ENCODE data around the gene VWF.

VWF gene

DNA sequence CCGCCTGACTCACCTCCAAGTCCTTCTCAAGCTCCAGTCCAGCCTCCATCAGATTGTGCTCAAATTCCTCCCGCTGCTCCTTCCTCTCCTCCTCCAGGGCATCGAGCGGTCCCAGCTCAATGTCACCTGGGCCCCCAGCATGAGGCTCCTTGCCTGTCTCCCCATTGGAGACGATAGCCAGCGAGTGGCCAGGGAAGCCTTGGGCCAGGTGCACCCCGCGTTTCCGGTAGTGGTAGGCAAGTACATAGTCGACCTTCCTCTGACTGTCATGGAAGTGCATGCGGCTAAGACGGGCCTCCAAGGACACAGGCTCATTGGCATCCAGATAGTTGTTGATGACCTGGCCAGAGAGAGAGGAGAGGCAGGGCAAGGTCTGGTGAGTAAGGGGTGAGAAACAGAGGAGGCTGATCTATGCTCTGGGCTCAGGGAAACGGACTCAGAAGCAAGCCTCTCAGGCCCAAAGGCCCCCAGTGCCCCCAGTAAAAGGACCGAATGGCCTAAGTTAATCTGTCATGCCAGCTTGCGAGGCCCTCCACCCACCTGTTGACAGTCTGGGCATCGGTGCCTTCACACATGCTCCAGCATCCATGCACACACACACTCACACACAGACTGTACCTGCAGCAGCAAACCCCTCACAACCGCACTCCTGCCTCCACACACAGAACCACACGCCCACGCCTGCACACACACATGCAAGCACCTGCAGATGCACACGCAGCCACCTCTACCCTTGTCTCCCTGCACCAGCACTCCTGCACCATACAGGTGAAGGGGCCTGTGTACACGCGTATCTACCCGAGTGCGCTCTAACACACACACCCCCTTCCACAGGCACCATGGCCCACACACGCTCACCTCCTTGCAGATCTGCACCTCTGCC, 203.2 kb downstream of the VWF start:
- Histone ChIP-seq H3K27me3 (ENCODE audit: control insufficient read depth in 5 of 5, insufficient read depth in 4 of 5, low read length in 5 of 5) (peaks cover 0 to 8% (median 0%) of the 10 kb centered on the region in 5 donors), H3K36me3 (ENCODE audit: control insufficient read depth in 5 of 5, insufficient read depth in 5 of 5, low read length in 5 of 5) (peaks cover 0 to 52% (median 16%) of the 10 kb centered on the region in 5 donors), H3K27ac (ENCODE audit: low read depth, low read length) (no peak overlapping the region), H3K4me1 (ENCODE audit: control insufficient read depth in 5 of 5, insufficient read depth in 5 of 5, low read length in 5 of 5) (no peaks in the 10 kb centered on the region), H3K9ac (ENCODE audit: low read length in 5 of 5) (no peak overlapping the region), H3K9me3 (ENCODE audit: control insufficient read depth in 5 of 5, low read length in 5 of 5) (no peaks in the 10 kb centered on the region), H3K4me3 (ENCODE audit: low read depth in 1 of 5, low read length in 5 of 5) (no peak overlapping the region)

DNA sequence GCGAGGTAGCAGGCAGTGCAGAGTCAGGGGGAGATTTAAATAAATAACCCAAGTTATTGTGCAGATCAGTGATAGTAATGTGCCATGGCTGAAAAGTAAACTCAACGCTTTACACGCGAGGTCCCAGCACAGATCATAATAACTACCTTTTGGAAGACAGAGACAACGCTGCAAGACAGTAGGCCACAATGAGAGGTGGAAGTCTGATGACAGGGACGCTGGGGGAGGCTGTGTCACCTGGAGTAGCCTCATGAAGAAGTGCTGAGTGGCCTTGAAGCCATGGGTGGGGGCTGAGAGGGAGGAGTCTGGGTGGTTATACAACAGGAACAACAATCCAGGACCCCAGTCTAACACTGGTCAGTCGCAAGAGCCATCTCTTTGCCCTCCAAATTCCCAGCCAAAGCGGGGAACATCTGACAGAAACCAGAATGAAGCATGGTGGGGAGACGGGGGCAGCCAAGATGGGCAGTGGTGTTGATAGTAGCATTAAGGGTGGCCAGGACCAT, 207.6 kb downstream of the VWF start:
- no peak overlapping the region for H3K27ac ChIP-seq (ENCODE audit: low read depth, low read length)
- H3K4me1 ChIP-seq (ENCODE audit: control insufficient read depth in 5 of 5, insufficient read depth in 5 of 5, low read length in 5 of 5): no peaks in the 10 kb centered on the region
- no peaks in the 10 kb centered on the region for H3K9me3 ChIP-seq (ENCODE audit: control insufficient read depth in 5 of 5, low read length in 5 of 5)
- H3K9ac ChIP-seq (ENCODE audit: low read length in 5 of 5): no peak overlapping the region
- peaks cover 0 to 7% (median 3%) of the 10 kb centered on the region in 5 donors for H3K27me3 ChIP-seq (ENCODE audit: control insufficient read depth in 5 of 5, insufficient read depth in 4 of 5, low read length in 5 of 5)
- H3K4me3 ChIP-seq (ENCODE audit: low read depth in 1 of 5, low read length in 5 of 5): no peak overlapping the region
- peaks cover 0 to 60% (median 22%) of the 10 kb centered on the region in 5 donors for H3K36me3 ChIP-seq (ENCODE audit: control insufficient read depth in 5 of 5, insufficient read depth in 5 of 5, low read length in 5 of 5)

DNA sequence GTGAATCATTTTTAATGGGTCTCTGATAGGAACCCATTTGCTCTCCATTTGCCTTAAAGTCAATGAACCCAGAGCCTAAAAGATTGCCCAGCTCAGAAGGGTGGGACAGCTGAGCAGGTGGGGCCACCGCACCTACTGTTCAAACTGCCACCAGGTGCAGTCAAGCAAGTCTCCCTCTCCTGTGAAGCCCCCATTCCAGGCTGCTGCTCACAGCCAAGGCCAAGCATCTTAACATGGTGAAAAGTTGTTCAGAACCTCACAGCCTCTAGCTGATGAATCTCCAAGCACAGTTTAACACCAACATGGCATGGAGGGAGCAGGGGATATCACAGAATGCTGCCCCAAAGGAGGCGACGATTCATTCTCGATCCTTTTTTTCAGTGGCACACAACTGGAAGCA, 209.0 kb downstream of the VWF start:
- no peak overlapping the region for H3K9ac ChIP-seq (ENCODE audit: low read length in 5 of 5)
- H3K4me3 ChIP-seq (ENCODE audit: low read depth in 1 of 5, low read length in 5 of 5): no peak overlapping the region
- no peak overlapping the region for H3K27ac ChIP-seq (ENCODE audit: low read depth, low read length)
- no peaks in the 10 kb centered on the region for H3K9me3 ChIP-seq (ENCODE audit: control insufficient read depth in 5 of 5, low read length in 5 of 5)
- no peaks in the 10 kb centered on the region for H3K4me1 ChIP-seq (ENCODE audit: control insufficient read depth in 5 of 5, insufficient read depth in 5 of 5, low read length in 5 of 5)
- peaks cover 0 to 15% (median 7%) of the 10 kb centered on the region in 5 donors for H3K27me3 ChIP-seq (ENCODE audit: control insufficient read depth in 5 of 5, insufficient read depth in 4 of 5, low read length in 5 of 5)
- peaks cover 0 to 56% (median 12%) of the 10 kb centered on the region in 5 donors for H3K36me3 ChIP-seq (ENCODE audit: control insufficient read depth in 5 of 5, insufficient read depth in 5 of 5, low read length in 5 of 5)

DNA sequence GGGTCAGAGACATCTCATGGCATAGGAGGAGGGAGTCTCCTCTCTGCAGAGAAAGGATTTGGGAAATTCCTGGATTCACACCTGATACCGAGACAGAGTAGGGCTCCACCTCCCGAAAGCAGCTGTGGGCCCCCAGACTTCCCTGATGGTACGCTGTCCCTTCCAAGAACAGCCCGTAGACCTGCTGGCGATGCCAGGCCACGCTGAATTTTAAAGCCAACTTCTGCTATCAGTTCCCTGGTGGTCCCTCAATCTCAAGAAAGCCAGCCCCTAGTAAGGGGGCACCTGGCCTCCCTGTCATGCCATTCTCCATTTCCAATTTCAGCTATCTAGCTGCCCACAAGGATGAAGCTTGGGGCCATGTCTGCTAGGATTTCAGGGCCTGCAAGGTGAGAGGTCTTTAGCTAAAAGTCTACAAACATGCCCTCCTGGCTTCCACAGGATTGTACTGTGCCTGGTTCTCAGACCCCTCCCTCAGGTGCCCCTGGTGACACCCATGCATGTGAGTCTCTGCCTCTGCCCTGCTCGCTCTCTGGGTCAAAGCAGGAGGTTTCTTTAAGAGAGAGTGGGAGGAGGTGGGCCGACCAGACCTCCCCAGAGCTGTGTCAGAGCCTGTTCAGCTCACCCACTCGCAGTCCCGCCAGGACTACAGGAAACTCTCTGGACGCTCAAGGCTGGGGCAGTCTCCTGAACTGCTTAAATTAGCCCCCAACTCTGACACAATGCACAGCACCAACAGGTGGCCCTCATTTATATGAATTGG, 209.9 kb downstream of the VWF start:
- no peaks in the 10 kb centered on the region for H3K9me3 ChIP-seq (ENCODE audit: control insufficient read depth in 5 of 5, low read length in 5 of 5)
- peaks cover 0 to 16% (median 7%) of the 10 kb centered on the region in 5 donors for H3K27me3 ChIP-seq (ENCODE audit: control insufficient read depth in 5 of 5, insufficient read depth in 4 of 5, low read length in 5 of 5)
- no peak overlapping the region for H3K27ac ChIP-seq (ENCODE audit: low read depth, low read length)
- H3K4me1 ChIP-seq (ENCODE audit: control insufficient read depth in 5 of 5, insufficient read depth in 5 of 5, low read length in 5 of 5): no peaks in the 10 kb centered on the region
- H3K9ac ChIP-seq (ENCODE audit: low read length in 5 of 5): no peak overlapping the region
- no peak overlapping the region for H3K4me3 ChIP-seq (ENCODE audit: low read depth in 1 of 5, low read length in 5 of 5)
- peaks cover 0 to 50% (median 13%) of the 10 kb centered on the region in 5 donors for H3K36me3 ChIP-seq (ENCODE audit: control insufficient read depth in 5 of 5, insufficient read depth in 5 of 5, low read length in 5 of 5)

DNA sequence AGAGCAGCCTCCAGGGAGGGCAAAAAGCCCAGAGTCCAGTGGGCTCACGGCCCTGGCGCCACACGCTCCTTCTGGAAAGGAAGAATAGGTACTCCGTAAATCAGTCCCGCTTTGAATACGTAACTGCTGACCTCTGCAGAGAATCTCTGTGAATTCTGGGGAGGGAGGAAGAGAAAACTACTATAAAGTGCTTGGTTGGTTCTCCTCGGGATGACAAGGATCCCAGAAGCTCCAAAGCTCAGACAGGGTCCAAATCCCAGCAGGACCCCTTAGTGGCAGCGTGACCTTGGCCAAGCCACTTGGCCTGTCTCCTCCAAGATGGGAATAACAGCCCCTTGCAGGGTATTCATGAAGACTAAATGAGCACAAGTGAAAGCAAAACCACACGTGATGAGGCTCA, 211.1 kb downstream of the VWF start:
- peaks cover 0 to 17% (median 7%) of the 10 kb centered on the region in 5 donors for H3K27me3 ChIP-seq (ENCODE audit: control insufficient read depth in 5 of 5, insufficient read depth in 4 of 5, low read length in 5 of 5)
- H3K27ac ChIP-seq (ENCODE audit: low read depth, low read length): no peak overlapping the region
- H3K4me3 ChIP-seq (ENCODE audit: low read depth in 1 of 5, low read length in 5 of 5): no peak overlapping the region
- no peak overlapping the region for H3K9ac ChIP-seq (ENCODE audit: low read length in 5 of 5)
- no peaks in the 10 kb centered on the region for H3K4me1 ChIP-seq (ENCODE audit: control insufficient read depth in 5 of 5, insufficient read depth in 5 of 5, low read length in 5 of 5)
- H3K9me3 ChIP-seq (ENCODE audit: control insufficient read depth in 5 of 5, low read length in 5 of 5): no peaks in the 10 kb centered on the region
- peaks cover 0 to 45% (median 15%) of the 10 kb centered on the region in 5 donors for H3K36me3 ChIP-seq (ENCODE audit: control insufficient read depth in 5 of 5, insufficient read depth in 5 of 5, low read length in 5 of 5)

DNA sequence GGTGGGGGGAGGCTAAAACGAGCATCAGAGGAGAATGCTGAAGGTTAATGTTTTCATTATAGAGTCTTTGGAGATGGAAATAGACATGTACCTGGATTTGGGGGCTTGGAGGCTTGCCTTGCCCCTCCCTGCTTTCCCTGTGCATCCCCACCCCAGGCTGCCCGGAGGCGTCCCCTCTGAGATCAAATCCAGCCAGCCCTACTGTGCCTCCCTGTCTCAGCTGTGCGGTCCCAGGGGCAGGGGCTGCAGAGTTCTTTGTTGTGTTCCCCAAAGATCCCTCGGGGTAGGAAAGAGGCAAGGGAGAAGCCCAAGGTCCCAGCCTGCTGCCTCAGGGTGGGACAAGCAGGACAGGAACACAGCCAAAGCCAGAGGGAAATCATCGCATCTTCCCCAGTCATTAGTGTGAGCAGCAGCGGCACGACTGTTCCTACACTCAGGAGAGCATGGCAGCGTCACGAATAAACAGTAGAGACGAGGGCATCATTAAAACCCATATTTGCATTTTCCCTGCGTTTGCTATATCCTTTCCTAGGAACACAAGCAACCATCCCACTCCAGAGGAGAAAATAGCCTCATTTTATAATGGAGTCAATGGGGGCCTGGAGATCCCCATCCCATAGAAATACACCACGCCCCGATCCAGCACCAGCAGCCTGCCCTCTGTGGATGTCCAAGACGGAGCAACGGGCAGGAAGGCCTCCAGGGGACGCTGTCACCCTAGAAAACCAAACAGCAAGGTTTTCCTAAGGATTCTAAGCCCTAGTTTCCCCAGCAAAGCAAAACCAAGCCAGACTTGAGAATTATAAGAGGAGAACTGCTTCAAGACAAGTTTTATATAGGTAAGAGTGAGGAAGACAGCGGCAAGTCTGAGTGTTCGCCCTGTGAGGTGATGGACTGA, 211.8 kb downstream of the VWF start:
- H3K27me3 ChIP-seq (ENCODE audit: control insufficient read depth in 5 of 5, insufficient read depth in 4 of 5, low read length in 5 of 5): peaks cover 0 to 19% (median 7%) of the 10 kb centered on the region in 5 donors
- no peak overlapping the region for H3K9ac ChIP-seq (ENCODE audit: low read length in 5 of 5)
- H3K4me3 ChIP-seq (ENCODE audit: low read depth in 1 of 5, low read length in 5 of 5): no peak overlapping the region
- H3K36me3 ChIP-seq (ENCODE audit: control insufficient read depth in 5 of 5, insufficient read depth in 5 of 5, low read length in 5 of 5): peaks cover 0 to 45% (median 13%) of the 10 kb centered on the region in 5 donors
- no peak overlapping the region for H3K27ac ChIP-seq (ENCODE audit: low read depth, low read length)
- no peaks in the 10 kb centered on the region for H3K4me1 ChIP-seq (ENCODE audit: control insufficient read depth in 5 of 5, insufficient read depth in 5 of 5, low read length in 5 of 5)
- no peaks in the 10 kb centered on the region for H3K9me3 ChIP-seq (ENCODE audit: control insufficient read depth in 5 of 5, low read length in 5 of 5)

DNA sequence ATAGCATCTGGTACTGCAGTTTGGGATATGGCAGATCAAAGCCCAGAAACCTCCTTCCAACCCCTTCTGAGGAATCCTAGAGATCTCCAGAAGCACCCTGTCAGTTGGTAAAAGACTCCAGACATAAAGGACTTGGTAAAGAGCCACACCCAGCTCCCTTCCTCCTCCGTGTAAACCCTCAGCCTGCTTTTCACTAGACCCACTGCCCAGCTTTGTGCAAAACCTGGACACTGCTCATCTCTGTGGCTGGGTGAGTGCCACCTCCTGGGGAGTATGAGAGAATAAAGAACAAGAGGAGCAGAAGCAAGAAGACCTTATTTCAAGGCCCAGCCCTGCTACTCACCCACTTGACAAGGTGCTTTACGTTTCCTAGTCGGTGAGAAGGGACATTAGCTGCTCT, 212.5 kb downstream of the VWF start:
- Histone ChIP-seq H3K9me3 (ENCODE audit: control insufficient read depth in 5 of 5, low read length in 5 of 5) (no peaks in the 10 kb centered on the region), H3K4me1 (ENCODE audit: control insufficient read depth in 5 of 5, insufficient read depth in 5 of 5, low read length in 5 of 5) (no peaks in the 10 kb centered on the region), H3K36me3 (ENCODE audit: control insufficient read depth in 5 of 5, insufficient read depth in 5 of 5, low read length in 5 of 5) (peaks cover 0 to 46% (median 13%) of the 10 kb centered on the region in 5 donors), H3K27me3 (ENCODE audit: control insufficient read depth in 5 of 5, insufficient read depth in 4 of 5, low read length in 5 of 5) (peaks cover 0 to 19% (median 7%) of the 10 kb centered on the region in 5 donors), H3K9ac (ENCODE audit: low read length in 5 of 5) (no peak overlapping the region), H3K27ac (ENCODE audit: low read depth, low read length) (no peak overlapping the region), H3K4me3 (ENCODE audit: low read depth in 1 of 5, low read length in 5 of 5) (no peak overlapping the region)

DNA sequence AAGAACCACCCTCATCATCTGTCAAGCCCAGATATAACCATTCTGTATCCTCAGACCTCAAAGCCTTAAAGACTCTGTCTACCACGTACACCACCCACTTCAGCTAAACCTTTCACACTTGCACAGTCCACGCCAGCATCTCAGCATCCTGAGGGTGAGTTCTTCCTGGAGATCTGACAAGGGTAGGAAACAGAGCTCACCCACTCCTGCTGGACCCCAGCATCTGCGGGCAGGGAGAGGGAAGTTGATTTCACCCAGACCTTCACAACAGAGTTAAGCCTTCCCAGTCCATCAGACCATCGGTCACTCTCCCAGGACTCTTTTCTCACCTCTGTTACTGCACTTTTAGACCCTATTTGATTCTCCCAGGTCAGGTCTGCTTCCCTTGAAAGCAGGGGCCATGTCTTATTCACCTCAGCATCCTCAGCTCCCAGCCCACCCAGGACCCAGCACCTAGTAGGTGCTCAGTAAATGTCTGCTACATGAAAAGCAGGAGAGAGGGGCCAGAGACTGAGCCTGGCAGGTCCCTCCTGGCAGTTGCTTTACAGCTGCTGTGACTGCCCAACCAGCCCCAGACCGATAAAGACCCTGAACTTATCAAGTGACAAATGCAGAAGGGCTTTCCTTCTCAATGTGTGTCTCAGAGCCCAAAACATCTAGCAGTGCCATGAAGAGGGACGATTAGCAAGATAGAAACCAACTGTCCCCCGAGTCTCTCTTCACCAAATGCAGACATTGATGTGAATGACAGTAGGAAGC, 213.5 kb downstream of the VWF start:
- Histone ChIP-seq H3K4me1 (ENCODE audit: control insufficient read depth in 5 of 5, insufficient read depth in 5 of 5, low read length in 5 of 5) (no peaks in the 10 kb centered on the region), H3K27me3 (ENCODE audit: control insufficient read depth in 5 of 5, insufficient read depth in 4 of 5, low read length in 5 of 5) (peaks cover 0 to 19% (median 7%) of the 10 kb centered on the region in 5 donors), H3K9me3 (ENCODE audit: control insufficient read depth in 5 of 5, low read length in 5 of 5) (no peaks in the 10 kb centered on the region), H3K9ac (ENCODE audit: low read length in 5 of 5) (no peak overlapping the region), H3K27ac (ENCODE audit: low read depth, low read length) (no peak overlapping the region), H3K36me3 (ENCODE audit: control insufficient read depth in 5 of 5, insufficient read depth in 5 of 5, low read length in 5 of 5) (peaks cover 0 to 40% (median 13%) of the 10 kb centered on the region in 5 donors), H3K4me3 (ENCODE audit: low read depth in 1 of 5, low read length in 5 of 5) (no peak overlapping the region)

DNA sequence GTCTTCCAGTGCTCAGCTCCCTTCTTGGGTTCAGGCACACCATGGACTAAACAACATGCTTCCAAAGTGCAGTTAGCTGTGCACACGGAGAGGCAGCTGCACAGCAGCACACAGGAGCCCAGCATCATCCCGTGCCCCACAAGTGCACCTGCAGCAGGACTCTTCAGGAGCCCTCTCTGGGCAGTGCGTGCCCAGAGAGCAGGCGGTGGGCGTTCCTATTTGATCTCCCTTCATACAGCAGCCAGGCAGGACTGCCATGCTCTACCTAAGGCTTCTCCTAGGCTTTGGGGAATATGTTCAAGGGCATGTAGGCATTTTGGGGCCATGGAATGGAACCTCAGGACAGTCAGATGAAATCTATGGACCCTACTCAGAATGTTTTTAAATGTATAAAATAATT, 214.9 kb downstream of the VWF start:
- H3K4me3 ChIP-seq (ENCODE audit: low read depth in 1 of 5, low read length in 5 of 5): no peak overlapping the region
- H3K27ac ChIP-seq (ENCODE audit: low read depth, low read length): no peak overlapping the region
- H3K4me1 ChIP-seq (ENCODE audit: control insufficient read depth in 5 of 5, insufficient read depth in 5 of 5, low read length in 5 of 5): no peaks in the 10 kb centered on the region
- no peak overlapping the region for H3K9ac ChIP-seq (ENCODE audit: low read length in 5 of 5)
- peaks cover 0 to 19% (median 7%) of the 10 kb centered on the region in 5 donors for H3K27me3 ChIP-seq (ENCODE audit: control insufficient read depth in 5 of 5, insufficient read depth in 4 of 5, low read length in 5 of 5)
- H3K36me3 ChIP-seq (ENCODE audit: control insufficient read depth in 5 of 5, insufficient read depth in 5 of 5, low read length in 5 of 5): peaks cover 0 to 33% (median 9%) of the 10 kb centered on the region in 5 donors
- H3K9me3 ChIP-seq (ENCODE audit: control insufficient read depth in 5 of 5, low read length in 5 of 5): no peaks in the 10 kb centered on the region
